AG04450 (cell line): ENCODE results near the gene CLMN. TPM values are rescaled to one million over a fixed set of nuclear protein-coding genes. Genes with fewer than 3 reads are reported as not detected.

Experiments
- CTCF ChIA-PET: fragments of 300-600, 350-600 bp; formaldehyde crosslinking; extraction: SDS; loops from one replicate; lab custom pipeline; 2022; ENCODE audit warnings: antibody characterized with exemption, inconsistent platforms; lab: Charles Lee
- POLR2A ChIA-PET: fragments of 350-600 bp; formaldehyde crosslinking; extraction: SDS; loops from one replicate; lab custom pipeline; 2021; ENCODE audit warnings: antibody characterized with exemption, inconsistent platforms; lab: Yijun Ruan, JAX
- DNase-seq: peaks from one replicate; pipeline ENCODE4 v3.0.0-alpha.2; 2011; ENCODE audit warnings: low read depth, low spot score
- H3K27ac ChIP-seq: one replicate; pipeline ENCODE4 v1.5.1; 2012; ENCODE audit warnings: low read depth, low read length, control low read depth
- H3K27me3 ChIP-seq: one replicate; pipeline ENCODE4 v1.6.0; 2012; ENCODE audit warnings: low read length; ENCODE audit not compliant: control insufficient read depth, insufficient read depth
- H3K4me3 ChIP-seq: 2 replicates; pipeline ENCODE4 v1.5.1; 2011; ENCODE audit warnings: mild to moderate bottlenecking, low read depth, low read length, control low read depth
- H3K9me3 ChIP-seq: 2 replicates; pipeline ENCODE4 v1.5.1; 2012; ENCODE audit warnings: low read length; ENCODE audit not compliant: control insufficient read depth, insufficient read depth
- polyA plus RNA-seq: library from polyadenylated mRNA; depleted of rRNA; stranded (reverse); fragments of >200 nt; gene quantifications from 2 replicates; pipeline ENCODE4 v1.2.3, GENCODE V29; 2011
- TF ChIP-seq, protein P1 (sequence below): IDR thresholded peaks from 2 replicates; pipeline ENCODE4 v1.5.1; 2011; ENCODE audit warnings: low read depth, low read length, control low read depth, inconsistent platforms

The CLMN gene
- polyA plus RNA-seq, 1 experiment, result 0.09 TPM

GRCh38 chr14:95318399-95319311 lies 1.1 kb downstream of the CLMN start:
- POLR2A ChIA-PET, result no interaction called here

GRCh38 chr14:95317817-95318343 lies 1.8 kb downstream of the CLMN start:
- Histone ChIP-seq H3K27ac (no peak overlapping the region), H3K27me3 (peaks cover 24% of the 10 kb centered on the region), H3K9me3 (no peaks in the 10 kb centered on the region; the same call in 1 of the 2 replicates), H3K4me3 (no peak overlapping the region)
- no peak for DNase-seq
- TF ChIP-seq, protein P1, sequence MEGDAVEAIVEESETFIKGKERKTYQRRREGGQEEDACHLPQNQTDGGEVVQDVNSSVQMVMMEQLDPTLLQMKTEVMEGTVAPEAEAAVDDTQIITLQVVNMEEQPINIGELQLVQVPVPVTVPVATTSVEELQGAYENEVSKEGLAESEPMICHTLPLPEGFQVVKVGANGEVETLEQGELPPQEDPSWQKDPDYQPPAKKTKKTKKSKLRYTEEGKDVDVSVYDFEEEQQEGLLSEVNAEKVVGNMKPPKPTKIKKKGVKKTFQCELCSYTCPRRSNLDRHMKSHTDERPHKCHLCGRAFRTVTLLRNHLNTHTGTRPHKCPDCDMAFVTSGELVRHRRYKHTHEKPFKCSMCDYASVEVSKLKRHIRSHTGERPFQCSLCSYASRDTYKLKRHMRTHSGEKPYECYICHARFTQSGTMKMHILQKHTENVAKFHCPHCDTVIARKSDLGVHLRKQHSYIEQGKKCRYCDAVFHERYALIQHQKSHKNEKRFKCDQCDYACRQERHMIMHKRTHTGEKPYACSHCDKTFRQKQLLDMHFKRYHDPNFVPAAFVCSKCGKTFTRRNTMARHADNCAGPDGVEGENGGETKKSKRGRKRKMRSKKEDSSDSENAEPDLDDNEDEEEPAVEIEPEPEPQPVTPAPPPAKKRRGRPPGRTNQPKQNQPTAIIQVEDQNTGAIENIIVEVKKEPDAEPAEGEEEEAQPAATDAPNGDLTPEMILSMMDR, result no peak
- POLR2A ChIA-PET, result no interaction called here
- CTCF ChIA-PET, result no interaction called here

More at GRCh38 chr14:95318399-95319311, 1.1 kb downstream of the CLMN start:
- CTCF ChIA-PET, result interaction anchor here (0.7 kb wide), 1 partner anchor 163 kb away, joined by 3 read pairs; no protein-coding TSS in a partner anchor
- Histone ChIP-seq H3K27me3 (peaks cover 24% of the 10 kb centered on the region), H3K4me3 (no peak overlapping the region), H3K9me3 (no peaks in the 10 kb centered on the region; the same call in 1 of the 2 replicates), H3K27ac (no peak overlapping the region)
- no peak for DNase-seq
- TF ChIP-seq, protein P1, result no peak

- no peak for DNase-seq
- TF ChIP-seq, protein P1, result no peak
- no peaks in the 10 kb centered on the region; the same call in 1 of the 2 replicates for H3K9me3 ChIP-seq
- H3K27ac ChIP-seq, result no peak overlapping the region
- H3K27me3 ChIP-seq, result peaks cover 24% of the 10 kb centered on the region
- POLR2A ChIA-PET, result no interaction called here
- H3K4me3 ChIP-seq, result no peak overlapping the region
- CTCF ChIA-PET, result no interaction called here
Measured at GRCh38 chr14:95316821-95317220, 2.9 kb downstream of the CLMN start.

GRCh38 chr14:95315579-95315978 lies 4.1 kb downstream of the CLMN start:
- TF ChIP-seq, protein P1, result no peak
- CTCF ChIA-PET, result interaction anchor here (0.9 kb wide), 1 partner anchor 9 kb away, joined by 3 read pairs; no protein-coding TSS in a partner anchor
- Histone ChIP-seq H3K27me3 (peaks cover 16% of the 10 kb centered on the region), H3K4me3 (no peak overlapping the region), H3K27ac (no peak overlapping the region), H3K9me3 (no peaks in the 10 kb centered on the region; the same call in 1 of the 2 replicates)
- DNase-seq, result no peak
- POLR2A ChIA-PET, result no interaction called here
